NCI-H2196 treated with DMSO at 0.1 percent for 48 hours (cell line): ENCODE measurements around the gene EXO5.
A peak's percentile ranks its signal among the peaks of the same experiment; 100 is the strongest.
"Not testable (repeated sequence)": the region's sequence is repeated elsewhere in the genome, so short reads cannot be mapped to it uniquely, and the experiment has no call there.

Experiments used
- DNase-seq: peaks from one replicate; lab custom pipeline; 2025; ENCODE audit not compliant: unreplicated experiment; lab: John Stamatoyannopoulos, UW

Gene EXO5, protein sequence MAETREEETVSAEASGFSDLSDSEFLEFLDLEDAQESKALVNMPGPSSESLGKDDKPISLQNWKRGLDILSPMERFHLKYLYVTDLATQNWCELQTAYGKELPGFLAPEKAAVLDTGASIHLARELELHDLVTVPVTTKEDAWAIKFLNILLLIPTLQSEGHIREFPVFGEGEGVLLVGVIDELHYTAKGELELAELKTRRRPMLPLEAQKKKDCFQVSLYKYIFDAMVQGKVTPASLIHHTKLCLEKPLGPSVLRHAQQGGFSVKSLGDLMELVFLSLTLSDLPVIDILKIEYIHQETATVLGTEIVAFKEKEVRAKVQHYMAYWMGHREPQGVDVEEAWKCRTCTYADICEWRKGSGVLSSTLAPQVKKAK

GRCh38 chr1:40508375-40509341 lies at the start of gene EXO5:
EXO5 (plus strand) TSS chr1:40508767; CDS start chr1:40514545, 5,778 bp downstream.
- peak; percentile 48 for DNase-seq

DNA sequence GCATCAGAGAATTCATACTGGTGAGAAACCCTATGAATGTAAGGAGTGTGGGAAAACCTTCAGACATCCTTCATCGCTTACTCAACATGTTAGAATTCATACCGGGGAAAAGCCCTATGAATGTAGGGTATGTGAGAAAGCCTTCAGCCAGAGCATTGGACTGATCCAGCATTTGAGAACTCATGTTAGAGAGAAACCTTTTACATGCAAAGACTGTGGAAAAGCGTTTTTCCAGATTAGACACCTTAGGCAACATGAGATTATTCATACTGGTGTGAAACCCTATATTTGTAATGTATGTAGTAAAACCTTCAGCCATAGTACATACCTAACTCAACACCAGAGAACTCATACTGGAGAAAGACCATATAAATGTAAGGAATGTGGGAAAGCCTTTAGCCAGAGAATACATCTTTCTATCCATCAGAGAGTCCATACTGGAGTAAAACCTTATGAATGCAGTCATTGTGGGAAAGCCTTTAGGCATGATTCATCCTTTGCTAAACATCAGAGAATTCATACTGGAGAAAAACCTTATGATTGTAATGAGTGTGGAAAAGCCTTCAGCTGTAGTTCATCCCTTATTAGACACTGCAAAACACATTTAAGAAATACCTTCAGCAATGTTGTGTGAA lies 45.5 kb upstream of the EXO5 start:
- DNase-seq, result no peak

DNA sequence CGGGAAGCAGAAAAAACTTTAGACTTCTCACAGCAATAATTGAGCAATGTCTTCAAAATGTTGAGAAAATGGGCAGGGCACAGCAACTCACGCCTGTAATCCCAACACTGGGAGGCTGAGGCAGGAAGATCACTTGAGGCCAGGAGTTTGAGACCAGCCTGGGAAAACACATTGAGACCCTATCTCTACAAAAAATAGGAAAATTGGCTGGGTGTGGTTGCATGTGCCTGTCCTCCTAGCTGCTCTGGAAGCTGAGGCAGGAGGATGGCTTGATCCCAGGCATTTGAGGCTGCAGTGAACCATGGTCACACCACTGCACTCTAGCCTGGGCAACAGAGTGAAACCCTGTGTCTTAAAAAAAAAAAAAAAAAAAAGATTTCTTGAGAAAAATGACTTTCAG lies 39.2 kb upstream of the EXO5 start:
- DNase-seq, result no peak

DNA sequence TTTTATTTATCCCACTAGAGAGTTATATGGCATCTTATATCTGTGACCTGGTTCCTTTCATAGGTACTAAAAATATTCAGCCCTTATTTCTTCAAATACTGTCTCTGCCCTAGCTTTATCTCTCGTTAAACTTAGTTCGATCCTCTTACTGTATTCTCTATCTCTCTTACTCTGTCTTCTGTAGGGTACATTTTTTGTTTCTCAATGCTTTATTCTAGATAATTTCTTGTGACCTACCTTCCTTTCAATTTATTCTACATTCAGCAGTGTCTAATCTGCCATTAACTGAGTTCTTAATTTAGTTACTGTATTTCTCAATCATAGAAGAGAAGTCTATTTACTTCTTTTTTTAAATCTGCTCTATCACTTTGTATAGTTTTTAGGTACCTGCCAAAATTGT lies 33.3 kb upstream of the EXO5 start:
- no peak for DNase-seq

DNA sequence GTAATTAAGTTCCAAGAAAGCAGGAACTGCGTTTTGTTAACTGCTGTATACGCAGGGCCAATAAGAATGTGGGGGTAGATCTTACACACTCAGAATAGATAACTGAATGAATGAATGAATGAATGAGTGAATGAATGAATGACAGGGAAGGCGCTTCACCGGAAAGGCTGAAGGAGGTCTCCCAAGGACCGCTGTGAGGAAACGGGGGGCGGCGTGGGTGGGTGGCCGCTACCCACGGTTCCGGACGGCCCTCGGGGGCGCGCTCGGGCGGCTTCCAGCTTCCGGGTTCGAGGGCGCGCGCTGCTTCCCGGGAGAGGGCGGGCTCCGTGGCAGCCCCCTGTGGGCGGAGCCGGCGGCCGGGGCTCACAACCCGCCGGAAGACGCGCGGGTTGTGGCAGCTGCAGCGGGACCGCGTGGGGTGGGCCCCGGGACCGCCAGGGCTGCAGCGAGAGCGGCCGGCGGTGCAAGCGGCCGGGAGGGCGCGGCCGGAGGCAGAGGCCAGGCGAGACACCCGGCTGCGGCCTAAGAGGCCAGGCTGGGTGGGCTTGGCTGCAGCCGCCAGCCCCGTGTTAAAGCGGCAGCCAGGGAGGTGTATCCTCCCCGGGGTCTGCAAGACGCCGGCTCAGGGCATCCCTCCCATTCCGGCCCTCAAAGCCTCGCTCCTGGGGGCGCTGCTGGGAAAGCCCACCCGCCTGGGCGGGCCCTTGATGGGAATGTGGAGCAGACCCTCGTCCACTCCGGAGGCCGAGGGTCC lies 31.5 kb upstream of the EXO5 start, which contains the start of gene ZFP69:
TSS of gene ZFP69 (plus strand) at position 367 of the 754 bp plus-strand sequence. CDS start 2,072 bp downstream, outside the sequence.
- peak; percentile 34 for DNase-seq

DNA sequence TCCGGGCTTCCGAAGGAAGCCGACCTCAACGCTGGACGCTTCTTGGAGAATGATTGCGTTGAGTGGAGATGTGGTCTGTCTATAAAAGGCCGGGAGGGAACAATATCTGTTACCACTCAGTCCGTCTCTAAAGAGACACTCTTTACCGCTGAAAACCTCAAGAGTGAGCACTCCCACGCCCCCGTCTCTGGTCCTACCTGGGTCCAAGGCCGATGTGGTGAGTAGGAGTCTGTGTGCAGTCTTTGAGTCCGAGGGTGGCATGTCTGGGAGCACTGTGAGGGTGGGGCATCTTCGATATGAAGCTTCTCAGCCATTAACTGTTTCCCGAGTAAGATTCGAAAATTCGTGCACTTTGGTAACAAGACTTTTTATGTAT lies 30.9 kb upstream of the EXO5 start:
- DNase-seq, result no peak

DNA sequence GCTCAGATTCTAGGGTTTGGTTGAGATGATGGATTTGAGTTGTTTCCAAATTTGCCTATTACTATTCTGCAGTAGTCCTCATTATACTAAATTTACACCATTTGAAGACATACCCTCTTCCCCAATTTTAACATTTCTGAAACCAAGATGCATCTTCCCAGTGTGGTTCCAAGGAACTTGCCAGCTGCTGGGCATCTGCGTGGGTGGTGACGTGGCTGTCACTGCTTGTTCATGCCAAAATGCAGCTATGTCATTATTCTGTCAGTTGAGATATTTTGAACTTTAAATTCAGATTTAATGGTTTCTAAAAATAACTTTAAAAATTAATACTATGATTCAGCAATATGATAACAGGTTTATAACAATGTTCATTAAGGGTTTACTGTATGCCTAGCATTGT lies 30.3 kb upstream of the EXO5 start:
- no peak for DNase-seq

DNA sequence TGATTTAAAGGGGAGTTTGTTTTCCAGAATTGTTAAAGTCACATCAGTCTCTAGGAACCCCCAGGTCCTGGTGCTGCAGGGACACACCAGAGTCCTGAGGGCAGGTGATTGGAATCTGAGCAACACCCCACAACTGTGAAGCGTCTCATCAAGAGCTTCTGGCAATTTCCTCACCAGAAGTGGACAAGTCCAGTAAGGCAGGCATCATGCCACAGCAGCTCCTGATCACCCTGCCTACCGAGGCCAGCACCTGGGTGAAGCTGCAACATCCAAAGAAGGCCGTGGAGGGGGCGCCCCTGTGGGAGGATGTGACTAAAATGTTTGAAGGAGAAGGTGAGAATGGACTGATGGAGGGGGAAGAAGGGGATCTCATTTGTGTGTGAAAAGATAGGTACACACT lies 29.4 kb upstream of the EXO5 start:
- DNase-seq, result no peak

- DNase-seq, result no peak
Observed at GRCh38 chr1:40495315-40495903, 13.2 kb upstream of the EXO5 start.

GRCh38 chr1:40502651-40503050 lies 5.9 kb upstream of the EXO5 start:
- not testable (repeated sequence) for DNase-seq

DNA sequence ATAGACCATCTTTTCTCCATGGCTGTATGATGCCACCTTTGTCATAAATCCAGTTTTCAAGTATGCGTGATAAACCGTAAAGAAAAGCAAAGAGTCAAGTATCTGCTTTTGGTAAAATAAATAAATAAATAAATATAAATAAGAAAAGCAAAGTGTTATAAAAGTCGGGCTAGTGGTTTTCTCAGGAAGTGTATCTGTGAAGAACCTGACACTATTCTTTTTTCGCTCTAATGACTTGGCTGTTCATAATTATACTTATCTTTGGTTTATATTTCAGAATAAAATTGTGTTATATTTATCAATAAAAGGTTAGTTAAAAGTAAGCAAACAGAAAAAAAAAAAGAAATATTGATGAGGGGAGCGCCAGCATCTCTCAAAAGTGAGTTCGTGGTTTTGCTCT lies 594 bp upstream of the EXO5 start:
- DNase-seq, result no peak

GRCh38 chr1:40519517-40519916 lies 10.9 kb downstream of the EXO5 start:
- no peak for DNase-seq

GRCh38 chr1:40530735-40531380 lies 22.3 kb downstream of the EXO5 start:
- DNase-seq, result no peak

DNA sequence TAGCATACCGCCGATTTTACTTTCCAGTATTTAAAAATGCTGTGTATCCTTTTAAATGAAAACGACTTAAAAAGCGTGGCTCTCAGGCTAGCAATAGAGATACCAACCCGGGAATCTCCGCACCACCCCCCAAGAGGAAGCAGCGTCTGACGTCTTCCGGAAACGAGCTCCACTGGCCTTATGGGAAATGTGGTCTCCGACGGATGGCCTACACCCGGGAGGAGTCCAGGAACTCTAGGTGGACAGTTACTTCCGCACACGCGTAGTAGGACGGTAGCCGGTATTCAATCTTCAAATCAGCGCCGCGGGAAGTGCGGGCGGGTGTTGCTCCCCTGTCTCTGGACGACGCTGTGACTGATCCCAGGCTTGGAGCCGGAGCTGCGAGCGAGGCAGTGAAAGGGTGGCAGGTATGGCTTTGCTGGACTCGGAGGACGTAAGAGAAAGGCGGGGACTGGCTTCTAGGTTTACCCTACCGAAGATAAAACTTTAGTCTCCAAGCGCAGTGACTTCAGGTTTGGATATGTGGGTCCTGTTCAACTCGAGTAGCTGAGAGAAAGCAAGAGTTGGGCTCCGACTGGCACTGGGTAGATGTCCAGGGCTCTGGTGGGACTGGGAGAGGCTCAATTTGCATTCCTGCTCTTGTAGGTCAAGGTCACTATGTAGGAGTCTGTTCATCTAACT lies 23.0 kb downstream of the EXO5 start, which contains the start of gene ZNF684:
TSS of gene ZNF684 (plus strand) at position 257 of the 681 bp plus-strand sequence. CDS start 1,530 bp downstream, outside the sequence.
- peak; percentile 91 for DNase-seq

DNA sequence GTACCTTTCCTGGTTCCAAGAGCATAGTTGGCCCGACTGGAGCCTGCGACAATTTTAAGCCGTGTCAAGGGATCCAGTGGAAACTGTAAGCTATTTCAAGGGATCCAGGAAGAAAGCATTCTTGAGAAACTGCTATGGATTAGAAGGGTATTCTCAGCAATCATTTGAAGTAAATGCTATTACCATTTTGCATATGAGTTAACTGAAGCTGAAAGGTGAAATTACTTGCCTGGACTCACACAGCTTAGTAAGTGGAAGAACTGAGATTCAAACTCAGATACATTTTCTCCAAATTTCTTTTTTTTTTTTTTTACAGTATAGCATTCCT lies 23.5 kb downstream of the EXO5 start:
- no peak for DNase-seq

DNA sequence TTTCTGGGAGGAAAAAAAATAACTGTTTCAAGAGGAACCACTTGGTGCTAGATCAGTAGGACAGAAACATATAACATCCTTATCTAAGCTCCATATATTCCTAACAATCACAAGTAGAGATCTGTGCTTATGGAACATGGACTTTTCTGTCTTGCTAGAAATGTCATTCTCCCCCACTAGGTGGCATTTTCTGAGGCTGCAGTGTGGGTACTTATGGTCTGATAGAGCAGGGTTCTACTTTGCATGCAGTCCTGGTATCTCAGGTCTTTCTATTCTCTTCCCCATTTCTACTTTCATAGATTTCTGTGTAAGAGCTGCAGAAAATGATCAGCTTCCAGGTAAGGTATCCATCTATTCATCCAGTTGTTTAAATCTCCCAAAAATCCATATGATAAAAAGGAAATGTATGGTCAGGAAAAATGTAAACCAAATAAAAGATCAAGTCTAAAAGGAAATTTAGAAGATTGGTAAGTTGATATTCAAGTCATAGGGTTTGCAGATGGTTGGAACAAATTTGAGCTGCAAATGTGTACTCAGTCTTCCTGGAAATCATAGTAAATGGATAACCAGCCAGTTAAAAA lies 24.4 kb downstream of the EXO5 start:
- DNase-seq, result peak; percentile 31

GRCh38 chr1:40534589-40534988 lies 26.0 kb downstream of the EXO5 start:
- no peak for DNase-seq

GRCh38 chr1:40535732-40536131 lies 27.2 kb downstream of the EXO5 start:
- no peak for DNase-seq

DNA sequence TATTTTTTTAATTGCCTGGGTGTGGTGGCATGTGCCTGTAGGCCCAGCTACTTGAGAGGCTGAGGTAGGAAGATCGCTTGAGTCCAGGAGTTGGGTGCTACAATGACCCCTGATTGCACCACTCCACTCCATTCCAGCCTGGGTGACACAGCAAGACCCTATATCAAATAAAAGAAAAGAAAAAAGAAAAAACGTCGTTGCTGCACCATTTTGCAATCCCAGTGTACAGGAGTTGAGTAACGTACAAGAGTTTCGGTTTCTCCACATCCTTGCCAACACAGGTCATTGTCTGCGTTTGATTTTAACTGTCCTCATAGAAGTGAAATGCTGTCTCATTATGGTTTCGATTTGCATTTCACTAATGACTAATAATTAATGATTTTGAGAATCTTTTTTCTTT lies 30.8 kb downstream of the EXO5 start:
- no peak for DNase-seq
